Mesendoderm (in vitro differentiated cells): ENCODE data around the gene PPM1D. TPM values are rescaled to one million over a fixed set of nuclear protein-coding genes. Genes with fewer than 3 reads are reported as not detected.

Source experiments
- small RNA-seq: library from polyadenylated mRNA; stranded (forward); fragments of <200 nt; extraction: miRNeasy Mini kit (QIAGEN cat#:217004); gene quantifications from one replicate; pipeline ENCODE3, GENCODE V24; 2013; ENCODE audit not compliant: insufficient read depth

PPM1D gene

Small RNA genes lying within 50 kb of the gene (small RNA-seq; reads per million reads assigned to genes)
- not detected for gene AC011921.2
- gene RN7SL606P: not detected
- not detected for gene RNU6-623P
